HG02840 (cell line): ENCODE data around the gene WWOX.

Experiments used
- ATAC-seq: cut with Tn5 transposase; IDR thresholded peaks from one replicate; pipeline ENCODE4 v1.9.1; 2021; ENCODE audit warnings: mild to moderate bottlenecking, moderate library complexity, moderate number of reproducible peaks; ENCODE audit not compliant: unreplicated experiment, low FRiP score

Gene WWOX

DNA sequence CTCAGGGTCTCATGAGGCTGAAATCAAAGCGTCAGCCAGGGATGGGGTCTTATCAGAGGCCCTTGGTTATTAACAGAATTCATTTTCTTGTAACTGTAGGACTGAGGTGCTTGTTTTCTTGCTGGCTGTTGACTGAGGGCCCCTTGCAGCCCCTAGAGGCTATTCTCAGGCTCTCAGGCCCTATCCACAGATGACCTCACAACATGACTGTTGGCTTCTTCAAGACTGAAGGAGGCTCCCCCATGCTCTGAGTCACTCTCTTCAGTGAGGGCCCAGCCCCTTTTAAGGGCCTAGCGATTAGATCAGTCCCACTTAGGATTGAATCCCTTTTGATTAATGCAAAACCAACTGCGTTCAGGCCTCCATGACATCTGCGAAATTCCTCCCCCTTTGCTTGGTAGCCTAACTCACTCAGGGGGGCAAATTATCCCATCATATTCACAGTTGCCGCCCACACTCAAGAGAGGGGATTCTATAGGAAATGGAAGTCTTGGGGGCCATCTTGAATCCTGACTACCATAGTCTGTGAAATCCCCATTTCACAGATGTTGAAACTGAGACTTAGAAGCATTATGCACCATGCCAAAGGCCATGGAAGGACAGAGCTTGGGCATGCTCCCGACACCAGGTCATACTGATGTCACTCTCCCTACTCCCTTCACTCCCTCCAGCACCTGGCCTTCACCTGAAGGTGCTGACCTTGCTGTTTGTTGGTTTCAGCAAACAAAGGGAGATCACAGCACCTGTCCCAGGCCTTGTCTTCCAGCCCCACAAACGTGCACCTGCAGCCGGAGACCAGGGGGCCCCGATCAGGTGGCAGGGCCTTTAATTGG, 908.8 kb downstream of the WWOX start:
- ATAC-seq = no peak

- ATAC-seq = no peak
Observed at GRCh38 chr16:79008869-79009179, 909.4 kb downstream of the WWOX start.

- ATAC-seq = no peak
Observed at GRCh38 chr16:79009896-79010295, 910.4 kb downstream of the WWOX start.

DNA sequence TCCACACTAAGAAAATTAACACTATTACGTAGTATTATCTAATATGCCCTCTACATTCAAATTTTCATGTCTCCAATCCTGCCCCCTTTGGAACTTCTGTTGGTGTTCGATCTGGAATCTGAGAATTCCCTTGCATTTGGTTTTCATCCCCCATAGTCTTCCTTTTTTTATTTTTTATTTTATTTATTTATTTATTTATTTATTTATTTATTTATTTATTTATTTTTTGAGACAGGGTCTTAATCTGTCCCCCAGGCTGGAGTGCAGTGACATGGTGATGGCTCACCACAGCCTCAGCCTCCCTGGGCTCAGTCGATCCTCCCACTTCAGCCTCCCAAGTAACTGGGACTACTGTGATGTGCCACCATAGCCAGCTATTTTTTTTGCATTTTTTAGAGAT, 911.8 kb downstream of the WWOX start:
- ATAC-seq = no peak

GRCh38 chr16:79012671-79013434, 913.4 kb downstream of the WWOX start:
- no peak for ATAC-seq

DNA sequence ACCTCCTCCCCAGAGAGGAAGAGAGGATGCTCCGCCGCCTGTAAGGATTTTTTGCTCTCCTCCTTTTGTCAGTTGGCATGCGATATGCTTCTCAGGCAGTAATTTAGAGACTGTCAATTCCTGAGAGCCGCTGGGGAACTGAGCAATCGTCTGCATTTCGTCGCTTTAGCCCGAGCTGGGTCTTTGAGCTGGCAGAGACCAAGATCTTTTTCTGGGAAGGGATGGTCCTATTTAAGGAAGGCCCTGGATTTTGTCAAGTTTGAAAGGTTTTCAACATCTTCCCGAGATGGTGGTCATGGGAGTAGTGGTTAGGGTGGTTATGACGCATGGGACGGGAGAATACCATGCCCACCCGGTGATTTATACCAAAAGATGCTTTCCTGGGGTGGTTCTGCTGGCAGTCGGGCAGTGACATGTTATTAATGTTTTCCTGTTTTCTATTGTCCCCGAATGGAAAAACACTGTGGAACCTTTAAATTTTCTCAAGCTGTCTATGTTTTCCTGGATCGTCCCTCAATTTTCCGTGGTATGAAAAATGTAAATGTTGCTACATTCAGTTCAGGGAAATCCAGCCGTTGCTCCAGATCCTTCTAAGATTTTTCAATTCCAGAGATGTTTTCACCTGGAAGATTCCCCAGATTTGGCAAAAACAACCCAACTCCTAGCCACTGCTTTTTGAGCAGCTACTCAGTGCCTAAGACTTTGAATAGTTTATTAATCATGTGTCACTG, 914.6 kb downstream of the WWOX start:
- ATAC-seq = no peak

GRCh38 chr16:79018650-79019429, 919.4 kb downstream of the WWOX start:
- ATAC-seq = no peak

- no peak for ATAC-seq
Observed at GRCh38 chr16:79019431-79019830, 920.0 kb downstream of the WWOX start.

- no peak for ATAC-seq
Observed at GRCh38 chr16:79021991-79022630, 922.7 kb downstream of the WWOX start.

- no peak for ATAC-seq
Observed at GRCh38 chr16:79026117-79026516, 926.7 kb downstream of the WWOX start.

GRCh38 chr16:79036541-79036940, 937.1 kb downstream of the WWOX start:
- no peak for ATAC-seq

DNA sequence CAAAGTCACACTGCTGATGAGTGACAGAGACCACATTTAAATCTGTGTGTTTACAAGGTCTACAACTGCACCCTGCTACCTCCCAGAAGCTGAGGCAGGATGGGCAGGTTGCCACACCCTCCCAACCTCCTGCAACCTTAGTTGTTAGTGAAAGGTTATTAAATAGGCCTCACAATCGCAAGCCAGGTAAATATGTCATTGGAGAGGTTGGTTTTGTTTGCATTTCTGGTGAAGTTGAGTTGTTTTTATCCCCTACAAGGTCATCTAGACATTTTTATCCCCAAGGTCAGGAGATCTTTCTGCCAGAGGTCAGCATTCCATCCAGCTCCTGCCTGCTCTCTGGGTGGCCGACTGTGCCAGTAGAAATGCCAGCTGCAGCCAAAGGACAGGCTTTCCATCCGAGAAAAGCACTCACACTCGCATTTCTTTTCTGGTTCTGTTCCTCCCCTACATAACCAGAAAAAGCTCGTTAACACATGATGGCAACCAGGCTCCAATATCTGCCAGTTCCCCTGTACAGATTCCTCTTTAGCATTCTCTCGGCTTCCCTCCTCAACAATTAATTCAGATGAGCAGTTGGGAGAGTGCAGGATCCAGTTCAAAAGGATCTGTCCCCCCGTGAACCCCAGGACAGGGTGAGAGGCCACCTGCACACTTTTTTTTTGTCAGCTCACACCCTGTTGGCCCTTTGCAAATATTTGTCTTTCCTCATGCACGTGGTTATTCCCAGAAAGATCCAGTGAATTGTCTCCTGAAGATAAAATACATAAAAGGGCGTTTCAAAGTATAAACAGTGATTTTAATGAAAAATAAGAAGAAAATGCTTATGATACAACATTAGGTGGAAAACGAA, 938.3 kb downstream of the WWOX start:
- ATAC-seq = no peak

- ATAC-seq = no peak
Observed at GRCh38 chr16:79041206-79041605, 941.8 kb downstream of the WWOX start.

GRCh38 chr16:79042141-79042540, 942.7 kb downstream of the WWOX start:
- ATAC-seq = no peak

GRCh38 chr16:79042886-79043285, 943.4 kb downstream of the WWOX start:
- no peak for ATAC-seq

DNA sequence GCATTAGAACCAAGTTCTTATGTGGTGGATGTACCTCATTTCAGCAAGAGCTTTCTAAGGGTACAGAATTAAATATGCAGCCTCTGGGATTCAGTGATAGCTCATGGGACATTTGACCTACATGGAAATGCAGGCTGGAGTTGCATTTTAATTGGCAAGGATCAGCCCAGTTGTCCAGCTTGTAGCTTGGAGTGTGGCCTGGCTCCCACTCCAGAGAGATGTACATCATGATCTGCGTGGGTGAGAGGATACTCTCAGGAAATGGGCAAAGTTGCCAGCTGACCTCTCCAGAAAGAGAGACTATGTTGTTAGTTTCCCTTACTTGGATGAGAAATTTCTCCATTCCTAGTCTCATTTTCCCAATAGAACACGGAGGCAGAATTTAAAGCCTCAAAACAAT, 945.7 kb downstream of the WWOX start:
- ATAC-seq = no peak

DNA sequence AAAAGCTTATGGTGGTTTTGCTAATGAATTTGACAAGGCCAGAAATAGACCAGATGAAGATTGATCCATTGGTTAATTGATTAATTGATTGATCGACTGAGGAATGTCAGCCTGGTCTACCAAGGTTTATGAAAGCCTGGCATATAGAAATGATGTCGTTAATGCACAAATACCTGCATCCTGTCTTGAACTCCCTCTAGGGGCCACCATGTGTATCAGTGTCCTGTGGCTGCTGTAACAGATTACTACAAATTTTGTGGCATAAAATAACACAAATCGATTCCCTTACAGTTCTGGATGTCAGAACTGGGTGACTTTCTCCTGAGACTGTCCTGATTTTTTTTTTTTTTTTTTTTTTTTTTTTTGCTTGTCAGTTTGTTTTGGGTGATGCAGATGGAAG, 947.9 kb downstream of the WWOX start:
- ATAC-seq = no peak

DNA sequence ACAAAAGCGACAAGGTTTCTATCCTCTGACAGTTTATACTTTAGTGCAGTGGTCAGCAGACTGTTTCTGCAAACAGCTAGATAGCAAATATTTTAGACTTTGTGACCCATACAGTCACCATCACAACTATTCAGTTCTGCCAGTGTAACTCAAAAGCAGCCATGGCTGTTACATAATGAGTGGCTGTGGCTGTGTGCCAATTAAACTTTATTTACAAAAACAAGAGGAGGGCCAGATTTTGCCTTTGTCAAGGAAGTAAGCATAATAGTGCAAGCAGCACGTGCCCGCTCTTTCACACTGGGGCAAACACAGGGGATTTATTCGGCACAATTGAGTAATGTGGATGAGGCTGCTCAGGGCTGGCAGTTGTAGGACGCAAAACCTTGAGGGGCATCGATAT, 949.6 kb downstream of the WWOX start:
- ATAC-seq = no peak

DNA sequence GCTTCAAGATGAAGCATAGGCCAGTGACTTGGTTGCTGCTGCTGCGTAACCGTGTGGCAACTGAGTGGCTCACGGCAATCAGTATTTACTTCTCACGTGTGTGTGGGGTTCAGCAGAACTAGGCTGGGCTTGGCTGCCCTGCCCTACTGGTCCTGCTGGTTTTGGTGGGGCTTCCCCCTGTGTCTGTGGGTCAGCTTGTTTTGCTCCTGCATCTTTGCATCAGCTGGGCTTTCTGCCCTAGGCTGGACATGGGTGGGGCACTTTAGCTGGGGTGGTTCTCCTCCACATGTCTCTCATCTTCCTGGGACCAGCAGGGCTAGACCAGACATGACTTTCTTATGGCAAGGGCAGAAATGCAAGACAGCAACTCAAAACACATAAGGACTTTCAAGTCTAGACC, 950.6 kb downstream of the WWOX start:
- ATAC-seq = no peak
